Pancreas (tissue), 10 donors: ENCODE measurements around the gene SLC7A6. TPM values are rescaled to one million over a fixed set of nuclear protein-coding genes. Genes with fewer than 3 reads are reported as not detected.

ENCODE experiments used
- ATAC-seq, 4 donors: fragments of 200-7000 bp; cut with Tn5 transposase; one replicate each; pipeline versions ENCODE4 v1.8.0 to v1.9.1; 2020; ENCODE audit warnings: mild to moderate bottlenecking in 4 of 4, moderate library complexity in 4 of 4
- DNase-seq, 6 donors: peaks; one replicate each; pipeline ENCODE4 v3.0.0-alpha.2; 2020
- FAIRE-seq: peaks from 2 replicates; lab custom pipeline; 2012; peaks lifted over from hg19 to GRCh38; lab: Jason Lieb, UNC
- H3K27ac ChIP-seq, 4 donors: fragments of 200-600 bp; sonication (generic); 1 replicate in 3 of 4; 2 replicates in 1 of 4; pipeline versions ENCODE4 v1.5.0 to v1.8.0; 2020
- H3K27me3 ChIP-seq, 4 donors: fragments of 200-600 bp; one replicate each; pipeline ENCODE4 v1.8.0; 2021
- H3K36me3 ChIP-seq, 3 donors: fragments of 200-600 bp; sonication (generic) in 1 of 3; one replicate each; pipeline versions ENCODE4 v1.5.0 to v1.8.0; 2020 to 2021
- H3K4me1 ChIP-seq, 3 donors: fragments of 200-600 bp; one replicate each; pipeline ENCODE4 v1.8.0; 2021
- H3K4me3 ChIP-seq, 4 donors: fragments of 200-600 bp; sonication (generic) in 2 of 4; one replicate each; pipeline versions ENCODE4 v1.5.0 to v1.8.0; 2020 to 2021
- H3K9me3 ChIP-seq, 4 donors: fragments of 200-600 bp; one replicate each; pipeline ENCODE4 v1.8.0; 2021
- CTCF ChIP-seq, 4 donors: fragments of 200-600 bp; sonication (generic) in 3 of 4; IDR thresholded peaks; one replicate each; pipeline versions ENCODE4 v1.5.0 to v1.8.0; 2021; ENCODE audit warnings: antibody characterized with exemption in 4 of 4
- WGBS, 2 donors: extraction: QIAGEN DNeasy Blood & Tissue Kit; methylation state at CpG; one replicate each; pipeline ENCODE4 v1.1.7; 2013; 5-methylcytosine and 5-hydroxymethylcytosine counted together
- intact Hi-C, 3 donors: fragments of 100-400 bp; cut with DNase I; formaldehyde crosslinking; loops; one replicate each; pipeline versions ENCODE4 v1.11.1 to v1.14.2; 2022
- polyA plus RNA-seq, 2 donors: library from polyadenylated mRNA; stranded (reverse); fragments of 200-250 nt; gene quantifications; one replicate each; pipeline ENCODE4 v1.2.3, GENCODE V29; 2013
- total RNA-seq, 6 donors: library from RNA; stranded (reverse); fragmentation: NEBNext Ultra II Directional in 4 of 6; extraction: Animal tissue kit (Norgen Biotek cat#: 25700) in 4 of 6; gene quantifications; one replicate each; pipeline versions ENCODE4 v1.2.1 to v1.2.4, GENCODE V29; 2021 to 2023
- donor health status: healthy with polysubstance abuse.
- donor health status: DM: no; HTN: no; CAD: no; lungs with moderate emphysema.
- donor health status: DM: no; HTN: no; CAD: no.
- donor health status: control.
- donor health status: control.
- donor health status: Bipolar disorder and iron deficiency.
- donor health status: DM: yes; HTN: yes; CAD: no.
- donor health status: DM: no; HTN: no; CAD: no.
- donor health status: DM: no; HTN: no; CAD: no.
- donor health status: DM: yes; HTN: yes; CAD: no.

Gene SLC7A6
- total and polyA plus RNA-seq, 8 donors, result 3.1 to 8.7 (median 5.4) TPM

- Histone ChIP-seq H3K36me3 (no peaks in the 10 kb centered on the region), H3K27me3 (no peaks in the 10 kb centered on the region), H3K4me3 (peak overlapping the region; percentile 3 to 82 (median 37)), H3K4me1 (peaks cover 8 to 25% (median 10%) of the 10 kb centered on the region in 3 donors), H3K27ac (peak overlapping the region; percentile 83 to 99 (median 90)), H3K9me3 (no peaks in the 10 kb centered on the region)
- TF ChIP-seq CTCF (IDR thresholded peaks at IDR 0.05), result no peak
- no peak for DNase-seq
- intact Hi-C loops, result loop anchor here in 2 of 3 donors (5.0 to 10.0 kb wide), 3 partner anchors 49 to 253 kb away; partner anchors contain the start of genes DPEP3 (in 1 of the 2) and NFATC3 (in 1 of the 2)
- no peak for FAIRE-seq
- WGBS, 2 donors, result 15 to 17% methylated on average over 20 of the region's 20 CpGs
- no peak for ATAC-seq
Observed at GRCh38 chr16:68238029-68238345, 26.3 kb upstream of the SLC7A6 start.

GRCh38 chr16:68242085-68242484 lies 22.2 kb upstream of the SLC7A6 start:
- Histone ChIP-seq H3K9me3 (no peaks in the 10 kb centered on the region), H3K36me3 (no peaks in the 10 kb centered on the region), H3K4me1 (peaks cover 0 to 18% (median 0%) of the 10 kb centered on the region in 3 donors), H3K27me3 (no peaks in the 10 kb centered on the region), H3K4me3 (no peak overlapping the region), H3K27ac (no peak overlapping the region)
- intact Hi-C loops, result no loop called here
- no peak for TF ChIP-seq CTCF (IDR thresholded peaks at IDR 0.05)
- FAIRE-seq, result no peak
- WGBS, 2 donors, result 83 to 88% methylated on average over 7 of the region's 7 CpGs
- no peak for ATAC-seq
- peak in 2 of 6 donors; percentile 1 to 5 for DNase-seq

- H3K27ac ChIP-seq, result no peak overlapping the region
- H3K4me3 ChIP-seq, result no peak overlapping the region
- peaks cover 0 to 13% (median 0%) of the 10 kb centered on the region in 3 donors for H3K4me1 ChIP-seq
- intact Hi-C loops, result no loop called here
- FAIRE-seq (no peak), ATAC-seq (no peak), DNase-seq (peak in 2 of 6 donors; percentile 8 to 57)
- 80 to 83% methylated on average over 9 of the region's 9 CpGs for WGBS, 2 donors
- H3K36me3 ChIP-seq, result no peaks in the 10 kb centered on the region
- no peaks in the 10 kb centered on the region for H3K9me3 ChIP-seq
- TF ChIP-seq CTCF (IDR thresholded peaks at IDR 0.05), result no peak
- H3K27me3 ChIP-seq, result no peaks in the 10 kb centered on the region
Observed at GRCh38 chr16:68242926-68243858, 21.1 kb upstream of the SLC7A6 start.

GRCh38 chr16:68244481-68244902 lies 19.8 kb upstream of the SLC7A6 start:
- Histone ChIP-seq H3K27ac (no peak overlapping the region), H3K4me3 (peak overlapping the region; percentile 50 to 99 (median 89)), H3K9me3 (no peaks in the 10 kb centered on the region), H3K36me3 (no peaks in the 10 kb centered on the region), H3K27me3 (no peaks in the 10 kb centered on the region), H3K4me1 (peaks cover 0 to 10% (median 0%) of the 10 kb centered on the region in 3 donors)
- FAIRE-seq (no peak), ATAC-seq (peak in 2 of 4 donors; percentile 0 to 3), DNase-seq (peak in 3 of 6 donors; percentile 20 to 73 (median 54))
- 4 to 5% methylated on average over 20 of the region's 20 CpGs for WGBS, 2 donors
- intact Hi-C loops, result no loop called here
- no peak for TF ChIP-seq CTCF (IDR thresholded peaks at IDR 0.05)
